ENCODE results near the gene MCF2L2.

The MCF2L2 gene

GRCh38 chr3:183211352-183211751 lies 217.1 kb downstream of the MCF2L2 start:
- ATAC-seq, result no peak
- TF ChIP-seq TOX (CRISPR knock-in tag; IDR thresholded peaks at IDR 0.05; ENCODE audit: borderline replicate concordance), result no peak
- no peak for TF ChIP-seq ARNTL (CRISPR knock-in tag; IDR thresholded peaks at IDR 0.05; ENCODE audit: borderline replicate concordance, low read depth)
- no peak for TF ChIP-seq TCF4 (CRISPR knock-in tag; IDR thresholded peaks at IDR 0.05; ENCODE audit: borderline replicate concordance)
- TF ChIP-seq PATZ1 (CRISPR knock-in tag; IDR thresholded peaks at IDR 0.05; ENCODE audit: borderline replicate concordance), result no peak
- no peak for TF ChIP-seq ZNF70 (CRISPR knock-in tag; IDR thresholded peaks at IDR 0.05)
- no peak for TF ChIP-seq ZC3H10 (CRISPR knock-in tag; IDR thresholded peaks at IDR 0.05)
- TF ChIP-seq OSR1 (CRISPR knock-in tag; IDR thresholded peaks at IDR 0.05), result no peak
- TF ChIP-seq ZNF8 (CRISPR knock-in tag; IDR thresholded peaks at IDR 0.05), result no peak
- TF ChIP-seq TSHZ2 (CRISPR knock-in tag; IDR thresholded peaks at IDR 0.05), result no peak
- TF ChIP-seq ZFP3 (CRISPR knock-in tag; IDR thresholded peaks at IDR 0.05), result no peak
- TF ChIP-seq ZNF565 (CRISPR knock-in tag; conservative IDR thresholded peaks at IDR 0.05; ENCODE audit: low read depth), result no peak
- TF ChIP-seq CSDC2 (CRISPR knock-in tag; IDR thresholded peaks at IDR 0.05), result no peak
- TF ChIP-seq, protein P1, sequence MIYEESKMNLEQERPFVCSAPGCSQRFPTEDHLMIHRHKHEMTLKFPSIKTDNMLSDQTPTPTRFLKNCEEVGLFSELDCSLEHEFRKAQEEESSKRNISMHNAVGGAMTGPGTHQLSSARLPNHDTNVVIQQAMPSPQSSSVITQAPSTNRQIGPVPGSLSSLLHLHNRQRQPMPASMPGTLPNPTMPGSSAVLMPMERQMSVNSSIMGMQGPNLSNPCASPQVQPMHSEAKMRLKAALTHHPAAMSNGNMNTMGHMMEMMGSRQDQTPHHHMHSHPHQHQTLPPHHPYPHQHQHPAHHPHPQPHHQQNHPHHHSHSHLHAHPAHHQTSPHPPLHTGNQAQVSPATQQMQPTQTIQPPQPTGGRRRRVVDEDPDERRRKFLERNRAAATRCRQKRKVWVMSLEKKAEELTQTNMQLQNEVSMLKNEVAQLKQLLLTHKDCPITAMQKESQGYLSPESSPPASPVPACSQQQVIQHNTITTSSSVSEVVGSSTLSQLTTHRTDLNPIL (CRISPR knock-in tag; IDR thresholded peaks at IDR 0.05; ENCODE audit: low read depth), result no peak

- TF ChIP-seq TCF4 (CRISPR knock-in tag; IDR thresholded peaks at IDR 0.05; ENCODE audit: borderline replicate concordance) (no peak), PPARA (CRISPR knock-in tag; IDR thresholded peaks at IDR 0.05; ENCODE audit: borderline replicate concordance) (no peak), TSHZ2 (CRISPR knock-in tag; IDR thresholded peaks at IDR 0.05) (no peak), ZNF8 (CRISPR knock-in tag; IDR thresholded peaks at IDR 0.05) (no peak), ISL1 (CRISPR knock-in tag; IDR thresholded peaks at IDR 0.05) (no peak)
- TF ChIP-seq, protein P2, sequence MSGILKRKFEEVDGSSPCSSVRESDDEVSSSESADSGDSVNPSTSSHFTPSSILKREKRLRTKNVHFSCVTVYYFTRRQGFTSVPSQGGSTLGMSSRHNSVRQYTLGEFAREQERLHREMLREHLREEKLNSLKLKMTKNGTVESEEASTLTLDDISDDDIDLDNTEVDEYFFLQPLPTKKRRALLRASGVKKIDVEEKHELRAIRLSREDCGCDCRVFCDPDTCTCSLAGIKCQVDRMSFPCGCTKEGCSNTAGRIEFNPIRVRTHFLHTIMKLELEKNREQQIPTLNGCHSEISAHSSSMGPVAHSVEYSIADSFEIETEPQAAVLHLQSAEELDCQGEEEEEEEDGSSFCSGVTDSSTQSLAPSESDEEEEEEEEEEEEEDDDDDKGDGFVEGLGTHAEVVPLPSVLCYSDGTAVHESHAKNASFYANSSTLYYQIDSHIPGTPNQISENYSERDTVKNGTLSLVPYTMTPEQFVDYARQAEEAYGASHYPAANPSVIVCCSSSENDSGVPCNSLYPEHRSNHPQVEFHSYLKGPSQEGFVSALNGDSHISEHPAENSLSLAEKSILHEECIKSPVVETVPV (CRISPR knock-in tag; IDR thresholded peaks at IDR 0.05), result no peak
- TF ChIP-seq, protein P3, sequence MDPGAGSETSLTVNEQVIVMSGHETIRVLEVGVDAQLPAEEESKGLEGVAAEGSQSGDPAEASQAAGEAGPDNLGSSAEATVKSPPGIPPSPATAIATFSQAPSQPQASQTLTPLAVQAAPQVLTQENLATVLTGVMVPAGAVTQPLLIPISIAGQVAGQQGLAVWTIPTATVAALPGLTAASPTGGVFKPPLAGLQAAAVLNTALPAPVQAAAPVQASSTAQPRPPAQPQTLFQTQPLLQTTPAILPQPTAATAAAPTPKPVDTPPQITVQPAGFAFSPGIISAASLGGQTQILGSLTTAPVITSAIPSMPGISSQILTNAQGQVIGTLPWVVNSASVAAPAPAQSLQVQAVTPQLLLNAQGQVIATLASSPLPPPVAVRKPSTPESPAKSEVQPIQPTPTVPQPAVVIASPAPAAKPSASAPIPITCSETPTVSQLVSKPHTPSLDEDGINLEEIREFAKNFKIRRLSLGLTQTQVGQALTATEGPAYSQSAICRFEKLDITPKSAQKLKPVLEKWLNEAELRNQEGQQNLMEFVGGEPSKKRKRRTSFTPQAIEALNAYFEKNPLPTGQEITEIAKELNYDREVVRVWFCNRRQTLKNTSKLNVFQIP (CRISPR knock-in tag; IDR thresholded peaks at IDR 0.05; ENCODE audit: borderline replicate concordance, low read depth), result no peak
- TF ChIP-seq, protein P1 (CRISPR knock-in tag; IDR thresholded peaks at IDR 0.05; ENCODE audit: low read depth), result no peak
- ATAC-seq, result no peak
Measured at GRCh38 chr3:183210862-183211341, 217.5 kb downstream of the MCF2L2 start.

Data from SK-N-SH treated with all-trans-retinoic acid at 6 μM for 48 hours (cell line).